ENCODE measurements around the gene ENTPD3.

Gene ENTPD3, protein sequence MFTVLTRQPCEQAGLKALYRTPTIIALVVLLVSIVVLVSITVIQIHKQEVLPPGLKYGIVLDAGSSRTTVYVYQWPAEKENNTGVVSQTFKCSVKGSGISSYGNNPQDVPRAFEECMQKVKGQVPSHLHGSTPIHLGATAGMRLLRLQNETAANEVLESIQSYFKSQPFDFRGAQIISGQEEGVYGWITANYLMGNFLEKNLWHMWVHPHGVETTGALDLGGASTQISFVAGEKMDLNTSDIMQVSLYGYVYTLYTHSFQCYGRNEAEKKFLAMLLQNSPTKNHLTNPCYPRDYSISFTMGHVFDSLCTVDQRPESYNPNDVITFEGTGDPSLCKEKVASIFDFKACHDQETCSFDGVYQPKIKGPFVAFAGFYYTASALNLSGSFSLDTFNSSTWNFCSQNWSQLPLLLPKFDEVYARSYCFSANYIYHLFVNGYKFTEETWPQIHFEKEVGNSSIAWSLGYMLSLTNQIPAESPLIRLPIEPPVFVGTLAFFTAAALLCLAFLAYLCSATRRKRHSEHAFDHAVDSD

DNA sequence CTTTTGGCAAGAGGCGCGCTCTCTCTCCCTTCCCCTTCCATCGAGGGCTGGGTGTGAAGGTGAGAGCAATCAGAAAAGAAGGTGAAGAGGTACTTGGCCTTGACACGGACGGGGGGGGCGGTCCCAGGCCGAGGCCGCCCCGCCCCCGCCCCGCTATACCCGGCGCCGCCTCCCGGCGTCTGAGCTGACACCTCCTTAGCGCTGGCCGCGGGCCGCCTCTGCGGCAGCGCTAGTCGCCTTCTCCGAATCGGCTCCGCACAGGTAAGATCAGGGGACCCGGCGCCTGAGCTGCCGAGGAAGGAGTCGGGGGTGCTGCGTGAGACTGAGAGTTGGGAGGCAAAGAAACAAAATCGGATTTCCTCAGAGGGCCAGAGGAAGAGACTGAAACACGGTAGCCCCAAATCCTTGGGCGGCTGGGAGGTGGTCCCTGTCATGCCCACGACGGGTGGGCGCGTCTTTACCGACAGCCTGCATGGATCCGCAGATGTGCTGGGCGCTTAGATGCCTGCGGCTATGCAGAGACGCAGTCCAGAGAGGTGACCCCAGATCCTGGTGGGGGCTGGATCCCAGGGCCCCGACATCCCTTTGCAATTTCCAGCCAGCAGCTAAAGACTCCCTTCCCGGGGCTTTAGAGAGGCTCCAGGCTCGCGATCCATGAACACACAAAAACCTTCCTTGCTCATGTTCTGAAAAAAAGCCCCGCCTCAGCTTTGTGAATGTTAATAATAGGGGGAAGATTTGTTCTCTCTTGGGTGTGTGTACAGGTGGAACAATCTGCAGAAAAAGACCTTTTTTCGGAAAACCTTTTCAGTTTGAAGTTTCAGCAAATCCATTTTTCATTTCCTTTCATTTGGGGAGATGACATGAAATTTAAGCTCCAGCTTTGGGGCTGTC is at the start of gene ENTPD3:
Gene ENTPD3, plus strand, starts transcription at position 184 of the 894 bp plus-strand sequence. CDS start 874 bp downstream, outside the sequence.
- DNase-seq, result no peak

DNA sequence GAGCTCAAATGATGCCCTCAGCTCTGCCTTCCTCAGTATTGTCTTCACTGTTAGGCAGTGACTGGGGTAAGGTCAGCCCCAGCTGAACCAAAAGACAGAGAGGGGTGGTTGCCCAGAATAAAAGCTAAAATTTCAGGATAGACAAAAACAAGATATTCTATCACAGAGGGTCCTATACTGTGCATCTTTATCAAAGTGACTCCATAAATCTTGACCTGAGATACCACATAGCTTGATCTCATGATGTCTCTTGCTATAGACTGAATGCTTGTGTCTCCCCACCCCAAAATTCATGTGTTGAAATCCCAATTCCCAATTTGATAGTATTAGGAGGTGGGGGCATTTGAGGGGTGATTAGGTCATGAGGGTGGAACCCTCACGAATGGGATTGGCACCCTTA is 47.1 kb upstream of the ENTPD3 start:
- DNase-seq, result no peak

DNA sequence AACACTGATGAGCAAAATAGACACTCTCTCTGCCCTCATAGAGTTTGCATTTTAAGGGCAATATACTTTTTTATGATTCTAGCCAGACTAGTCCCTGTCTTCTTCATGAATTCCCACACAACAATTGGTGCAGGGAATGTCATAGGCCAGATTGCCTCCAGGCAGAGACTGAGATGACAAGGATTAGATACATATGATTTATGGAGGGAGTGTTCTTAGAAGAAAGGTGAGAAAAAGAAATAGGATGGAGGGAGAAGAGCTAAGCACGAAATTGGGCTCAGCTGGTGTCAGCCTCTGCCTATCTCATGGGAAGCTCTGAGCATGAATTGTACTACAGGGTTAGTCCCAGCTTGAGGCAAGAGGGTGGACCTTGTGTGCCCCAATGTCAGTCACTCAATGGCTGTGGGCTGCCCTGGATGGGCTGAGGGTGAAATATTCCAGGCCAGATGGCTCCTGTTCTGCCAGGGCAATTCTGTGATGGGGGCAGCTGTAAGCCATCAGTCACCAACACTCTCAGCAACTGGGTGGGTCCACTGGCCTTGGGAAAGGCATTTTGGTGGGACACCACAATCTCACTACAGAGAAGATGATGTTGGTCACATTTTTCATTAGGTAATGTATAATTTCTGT is 46.3 kb upstream of the ENTPD3 start:
- no peak for DNase-seq

DNA sequence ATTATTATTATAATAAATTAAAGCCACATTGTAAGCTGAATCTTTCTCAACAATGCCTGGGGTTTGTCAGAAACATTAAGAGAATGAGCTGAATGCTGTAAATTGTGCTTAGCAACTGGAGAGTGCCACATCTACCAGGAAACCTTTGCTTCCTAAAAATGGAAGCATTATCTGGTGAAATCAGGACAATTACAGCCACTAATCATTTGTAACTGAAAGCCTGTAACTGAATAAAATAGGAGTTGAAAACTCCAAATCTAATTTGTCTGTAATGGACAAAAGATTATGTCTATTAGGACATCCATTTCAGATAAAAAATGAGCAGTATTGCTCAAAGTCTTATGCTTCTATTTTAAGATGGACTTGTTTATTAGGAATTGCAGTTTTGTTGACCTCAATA is 45.3 kb upstream of the ENTPD3 start:
- no peak for DNase-seq

DNA sequence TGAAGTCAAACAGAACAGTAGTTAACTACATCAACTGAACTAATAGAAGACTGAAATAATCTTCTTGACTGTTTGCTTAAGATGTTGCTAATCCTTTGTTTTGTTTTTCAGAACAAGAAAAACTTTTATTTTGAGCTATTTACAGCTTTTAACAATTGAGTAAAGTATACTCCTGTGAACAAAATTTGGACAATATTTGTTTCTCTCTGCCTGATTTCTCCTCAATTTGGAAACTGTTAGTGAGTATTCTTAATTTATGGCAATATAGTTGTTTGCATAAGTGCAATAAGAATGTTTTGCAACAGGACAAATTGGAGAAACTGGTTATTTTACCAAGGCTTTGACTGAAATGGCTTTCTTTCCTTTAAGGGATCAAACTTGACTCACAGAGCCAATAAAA is 36.5 kb upstream of the ENTPD3 start:
- no peak for DNase-seq

DNA sequence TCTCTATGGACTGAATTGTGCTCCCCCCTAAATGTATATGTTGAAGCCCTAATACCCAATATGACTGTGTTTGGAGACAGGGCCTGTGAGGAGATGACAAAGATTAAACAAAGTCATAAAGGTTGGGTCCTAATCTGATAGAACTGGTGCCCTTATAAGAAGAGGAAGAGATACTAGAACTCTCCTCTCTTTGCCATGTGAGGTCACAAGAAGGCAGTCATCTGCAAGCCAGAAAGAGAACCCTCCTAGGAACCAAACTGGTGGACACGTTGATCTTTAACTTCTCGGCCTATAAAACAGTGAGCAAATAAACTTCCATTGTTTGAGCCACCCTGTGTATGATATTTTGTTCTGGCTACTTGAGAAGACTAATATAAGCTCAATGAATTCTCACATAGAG is 31.6 kb upstream of the ENTPD3 start:
- no peak for DNase-seq

DNA sequence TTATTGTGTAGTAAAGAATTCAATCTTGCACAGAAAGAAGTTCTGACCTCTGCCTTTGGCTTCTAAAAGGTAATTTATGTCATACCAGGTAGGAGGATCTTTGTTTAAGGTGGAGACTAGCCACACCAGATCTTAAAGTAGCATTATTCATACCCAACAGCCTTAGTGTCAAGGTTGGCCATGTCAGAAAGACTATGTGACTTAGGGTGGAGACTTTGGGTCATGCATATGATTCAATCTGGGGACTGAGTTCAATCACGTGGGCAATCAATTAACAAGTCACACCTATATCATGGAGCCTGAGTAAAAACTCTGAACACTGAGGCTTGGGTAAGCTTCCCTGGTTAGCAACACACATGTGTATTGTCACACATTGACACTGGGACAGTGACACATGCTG is 28.5 kb upstream of the ENTPD3 start:
- DNase-seq, result no peak

DNA sequence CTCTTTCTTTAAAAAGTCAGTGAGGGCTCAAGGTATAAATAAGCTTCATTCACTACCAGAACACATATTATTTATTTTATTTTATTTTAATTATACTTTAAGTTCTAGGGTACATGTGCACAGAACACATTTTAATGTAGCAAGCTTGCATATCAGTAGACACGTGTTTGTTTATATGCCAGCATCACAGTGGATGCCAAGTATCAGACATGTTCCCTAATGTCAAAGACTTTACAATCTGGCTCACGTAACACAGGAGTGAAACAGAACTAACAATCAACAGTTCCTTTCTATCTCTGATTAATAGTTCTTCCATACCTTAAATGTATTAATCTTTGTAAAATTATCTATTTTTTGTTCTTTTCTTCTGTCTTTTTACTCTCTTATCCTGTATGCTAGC is 23.3 kb upstream of the ENTPD3 start:
- DNase-seq, result no peak

DNA sequence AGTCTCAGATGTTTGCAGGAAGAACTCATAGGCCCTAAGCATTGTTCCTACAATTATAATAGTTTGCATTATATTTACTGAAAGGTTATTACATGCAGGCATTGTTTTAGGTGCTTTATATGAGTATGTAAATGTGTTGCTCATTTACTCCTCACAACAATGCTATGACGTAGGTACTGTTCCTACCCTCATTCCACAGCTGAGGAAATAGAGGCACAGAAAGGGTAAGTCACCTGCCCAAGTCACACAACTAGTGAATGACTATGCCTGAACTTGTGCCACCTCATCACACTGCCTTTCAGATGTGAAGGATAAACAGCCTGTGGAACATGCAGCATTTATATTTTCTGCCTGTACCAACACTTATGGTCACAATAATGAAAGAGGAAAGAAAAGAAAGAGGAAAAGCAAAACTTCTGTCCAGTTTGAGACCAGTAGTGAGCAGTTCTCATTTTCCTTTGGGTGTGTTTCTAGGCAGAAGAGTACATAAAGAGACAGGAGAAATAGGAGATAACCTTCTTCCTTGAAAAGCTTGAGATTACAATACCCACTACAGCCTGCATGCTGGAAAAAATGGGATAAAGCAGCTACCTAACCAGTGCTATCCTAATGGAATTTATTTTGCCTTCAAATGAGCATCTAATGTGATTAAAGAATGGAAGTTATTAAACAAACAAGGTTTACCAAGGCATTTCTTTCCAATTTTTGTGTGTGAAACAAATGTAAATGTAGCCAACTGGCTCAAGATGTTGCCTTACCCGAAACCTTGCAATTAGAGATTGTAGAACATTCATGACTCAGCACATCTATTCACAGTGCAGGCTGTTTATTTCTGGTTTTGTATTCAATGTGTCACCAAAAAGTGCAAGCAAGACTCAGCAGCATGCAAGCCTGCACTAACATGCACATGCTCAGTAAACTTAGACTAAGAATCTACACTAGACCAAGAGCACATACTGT is 20.5 kb upstream of the ENTPD3 start:
- DNase-seq, result no peak

DNA sequence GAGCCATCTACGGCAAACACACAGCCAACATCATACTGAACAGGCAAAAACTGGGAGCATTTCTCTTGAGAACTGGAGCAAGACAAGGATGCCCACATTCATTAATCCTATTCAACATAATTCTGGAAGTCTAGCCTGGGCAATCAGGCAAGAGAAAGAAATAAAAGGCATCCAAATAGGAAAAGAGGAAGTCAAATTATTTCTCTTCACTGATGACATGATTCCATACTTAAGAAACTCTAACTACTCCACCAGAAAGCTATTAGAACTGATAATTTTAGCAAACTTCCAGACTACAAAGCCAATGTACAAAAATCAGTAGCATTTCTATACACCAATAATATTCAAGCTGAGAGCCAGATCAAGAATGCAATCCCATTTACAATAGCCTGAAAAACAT is 17.3 kb upstream of the ENTPD3 start:
- DNase-seq, result no peak

DNA sequence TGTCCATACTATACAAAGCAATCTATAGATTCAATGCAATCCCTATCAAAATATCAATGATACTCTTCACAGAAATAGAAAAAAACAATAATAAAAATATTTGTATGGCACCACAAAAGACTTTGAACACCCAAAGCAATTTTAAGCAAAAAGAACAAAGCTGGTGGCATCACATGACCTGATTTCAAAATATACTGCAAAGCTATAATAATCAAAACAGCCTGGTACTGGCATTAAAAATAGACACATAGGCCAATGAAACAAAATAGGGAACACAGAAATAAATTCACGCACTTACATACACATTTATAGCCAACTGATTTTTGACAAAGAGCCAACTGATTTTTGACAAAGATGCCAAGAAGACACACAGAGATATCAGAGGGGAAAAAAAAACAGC is 9.2 kb upstream of the ENTPD3 start:
- no peak for DNase-seq

DNA sequence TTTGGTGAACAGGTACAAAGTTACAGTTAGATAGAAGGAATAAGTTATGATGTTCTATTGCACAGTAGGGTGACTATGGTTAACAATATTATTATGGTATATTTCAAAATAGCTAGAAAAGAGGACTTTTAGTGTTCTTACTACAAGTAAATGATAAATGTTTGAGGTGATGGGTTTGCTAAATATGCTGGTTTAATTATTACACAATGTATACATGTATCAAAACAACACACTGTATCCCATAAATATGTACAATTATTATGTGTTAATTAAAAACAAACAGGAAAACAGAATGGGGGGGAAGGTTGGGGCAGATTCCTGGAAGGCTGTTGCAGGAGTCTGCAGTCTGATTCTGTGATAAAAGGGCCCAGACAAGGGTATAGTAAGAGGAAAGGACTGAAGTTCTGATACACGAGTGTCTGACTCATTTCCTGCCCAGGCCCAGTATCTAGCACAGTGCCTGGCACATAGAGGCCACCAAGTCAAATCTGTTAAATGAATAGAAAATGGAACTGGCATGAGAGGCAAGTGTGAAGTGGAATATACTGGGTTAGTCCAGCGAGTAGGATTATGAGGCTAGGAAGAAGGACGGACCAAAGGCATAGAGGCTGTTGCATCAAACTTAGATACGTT is 7.2 kb upstream of the ENTPD3 start:
- DNase-seq, result no peak

DNA sequence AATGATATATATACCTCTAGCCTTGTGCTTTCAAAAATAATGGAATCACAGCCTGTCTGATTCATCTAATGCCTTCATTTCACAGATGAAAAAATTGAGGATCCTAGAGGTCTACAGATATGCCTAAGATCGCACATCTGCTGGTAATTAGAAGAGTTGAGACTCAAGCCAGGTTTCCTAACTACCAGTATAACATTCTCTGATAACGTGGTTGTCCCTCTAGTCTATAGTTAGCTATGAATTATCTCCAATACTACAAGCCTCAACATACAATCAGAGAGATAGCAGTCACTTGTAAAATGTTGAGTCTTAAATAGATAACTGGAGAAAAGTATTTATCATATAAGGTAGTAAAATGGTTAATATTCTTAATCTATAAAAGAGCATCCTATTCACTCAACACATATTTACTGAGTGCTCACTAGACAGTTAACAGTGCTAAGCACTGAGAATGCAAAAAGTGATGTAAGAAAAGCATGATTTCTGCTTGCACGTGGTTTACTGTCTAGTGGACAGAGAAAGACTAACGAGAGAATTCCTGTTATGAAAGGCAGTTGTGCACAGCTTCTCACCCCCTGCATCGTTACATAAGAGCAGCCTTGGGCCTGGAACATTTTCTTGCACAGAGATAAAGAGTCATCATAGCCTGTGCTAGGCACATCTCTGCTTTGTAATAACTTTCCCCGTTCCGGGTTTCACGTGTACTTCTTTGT is 4.9 kb upstream of the ENTPD3 start:
- DNase-seq, result no peak

DNA sequence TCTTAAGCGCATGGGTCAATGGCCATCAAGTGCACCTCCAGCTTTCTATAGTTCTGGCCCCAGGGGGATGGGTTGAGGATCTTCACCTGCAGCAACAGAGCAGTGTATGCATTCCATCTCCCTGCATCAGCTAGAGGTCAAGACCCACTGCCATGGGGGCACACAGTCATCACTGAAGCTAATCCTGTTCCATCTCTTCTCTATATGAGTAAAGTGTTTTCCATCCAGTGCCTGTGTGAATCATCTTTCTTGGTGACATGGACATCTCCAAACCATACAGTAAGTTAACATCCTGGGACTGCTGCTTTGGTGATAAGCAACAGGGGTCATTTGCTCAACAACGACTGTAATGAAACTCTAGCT is 4.4 kb upstream of the ENTPD3 start:
- DNase-seq, result no peak

DNA sequence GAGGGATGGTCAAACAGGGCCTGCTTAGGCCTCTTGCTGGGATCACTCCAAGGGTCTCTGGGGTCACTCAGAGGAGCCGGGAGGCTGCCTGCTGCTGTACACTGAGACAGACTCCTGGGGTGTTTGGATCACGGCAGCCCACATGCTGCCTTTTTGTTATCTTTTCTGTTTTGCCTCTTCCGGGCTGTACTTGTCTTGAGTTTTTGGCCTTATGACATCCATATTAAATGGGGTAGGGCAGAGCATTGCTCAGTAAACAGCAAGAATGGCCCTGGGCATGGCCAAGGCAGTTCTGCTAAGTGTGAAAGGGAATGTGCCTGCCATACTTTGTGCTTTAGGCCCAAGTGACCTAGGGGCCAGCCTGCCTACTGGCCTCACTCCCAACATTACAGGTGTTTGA is 771 bp upstream of the ENTPD3 start:
- no peak for DNase-seq

DNA sequence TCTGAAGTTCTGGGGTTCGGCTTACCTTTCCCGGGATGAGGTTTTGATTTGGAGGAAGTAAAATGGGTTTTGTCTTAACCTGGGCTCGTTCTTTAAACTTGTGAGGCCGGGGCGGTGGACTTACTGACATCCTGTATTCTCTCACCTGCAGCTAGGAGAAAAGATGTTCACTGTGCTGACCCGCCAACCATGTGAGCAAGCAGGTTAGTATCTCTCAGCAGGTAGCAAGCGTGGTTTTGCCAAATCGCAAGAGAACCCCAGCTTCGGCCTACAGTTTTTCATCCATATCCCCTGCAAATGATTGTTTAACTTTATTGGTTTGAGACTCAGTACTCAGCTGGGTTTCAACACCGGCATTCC is 891 bp downstream of the ENTPD3 start:
- no peak for DNase-seq

DNA sequence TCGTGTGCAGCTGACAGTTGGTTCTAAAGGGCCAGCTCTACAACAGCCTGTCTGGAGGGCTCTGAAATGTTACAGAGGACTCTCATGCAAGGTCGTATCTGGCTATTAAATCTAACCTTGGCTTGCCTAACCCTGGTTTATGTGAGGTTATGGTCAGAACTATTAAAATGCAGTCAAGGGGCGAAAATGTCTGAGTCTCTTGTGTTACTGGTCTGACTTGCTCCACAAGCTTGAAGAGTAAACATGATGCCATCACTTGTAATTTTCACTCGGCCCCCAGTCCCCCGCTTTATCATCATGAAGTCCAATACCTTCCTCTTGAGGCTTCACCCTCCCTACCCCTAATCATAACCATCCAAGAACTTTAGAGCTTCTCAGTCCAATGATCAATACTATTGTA is 9.4 kb downstream of the ENTPD3 start:
- DNase-seq, result no peak

DNA sequence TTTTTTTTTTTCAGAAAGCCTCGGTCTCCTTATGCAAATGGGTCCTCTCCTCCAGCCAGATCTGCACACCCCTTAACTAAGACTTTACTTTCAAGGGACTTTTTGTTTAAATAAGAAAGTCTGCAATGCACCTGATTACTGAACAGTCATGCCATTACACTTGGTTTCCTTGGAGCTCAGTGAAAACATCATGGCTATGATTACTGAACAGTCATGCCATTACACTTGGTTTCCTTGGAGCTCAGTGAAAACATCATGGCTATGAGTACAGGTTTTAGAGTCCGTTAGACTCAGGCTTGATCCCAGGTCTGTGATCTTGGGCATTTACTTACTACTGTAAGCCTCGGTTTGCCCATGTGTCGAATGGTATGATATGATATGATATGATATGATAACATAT is 10.1 kb downstream of the ENTPD3 start:
- no peak for DNase-seq

DNA sequence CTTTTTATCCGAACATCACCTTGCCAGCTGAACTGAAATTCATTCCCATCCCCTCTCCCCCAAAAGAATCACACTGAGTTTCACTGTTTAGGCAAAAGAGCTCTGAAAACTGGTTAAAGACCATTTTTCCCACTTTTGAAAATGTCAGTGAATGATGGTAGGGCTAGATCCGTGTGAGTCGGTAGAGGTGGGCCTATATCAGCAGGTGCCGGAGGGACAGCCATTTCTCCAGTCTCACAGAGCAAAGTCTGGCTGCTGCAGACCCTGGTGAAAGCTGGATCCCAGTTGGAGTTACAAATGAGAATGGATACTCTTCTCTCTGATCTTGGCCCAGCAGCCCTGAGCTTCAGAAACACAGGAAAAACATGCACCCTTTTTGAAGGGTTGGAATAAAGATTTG is 10.9 kb downstream of the ENTPD3 start:
- DNase-seq, result no peak

DNA sequence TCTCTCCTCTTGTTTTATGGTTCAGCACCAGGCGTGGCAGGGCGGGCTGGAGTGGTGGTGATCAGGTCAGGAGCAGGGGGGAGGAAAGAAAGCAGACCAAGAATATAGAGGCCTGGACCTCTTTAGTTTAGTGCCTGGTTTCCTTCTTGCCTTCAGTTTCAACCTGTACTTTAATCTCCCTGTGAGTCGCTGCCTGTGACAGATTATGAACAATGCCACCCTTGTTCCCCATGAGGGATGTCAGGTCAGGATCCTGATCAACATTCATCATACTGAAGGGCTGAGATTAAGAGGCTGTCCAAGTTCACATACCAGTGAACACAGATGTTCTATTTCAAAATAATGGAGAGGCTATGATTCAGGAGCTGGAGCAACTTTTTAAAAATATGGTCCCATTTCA is 11.4 kb downstream of the ENTPD3 start:
- DNase-seq, result no peak

DNA sequence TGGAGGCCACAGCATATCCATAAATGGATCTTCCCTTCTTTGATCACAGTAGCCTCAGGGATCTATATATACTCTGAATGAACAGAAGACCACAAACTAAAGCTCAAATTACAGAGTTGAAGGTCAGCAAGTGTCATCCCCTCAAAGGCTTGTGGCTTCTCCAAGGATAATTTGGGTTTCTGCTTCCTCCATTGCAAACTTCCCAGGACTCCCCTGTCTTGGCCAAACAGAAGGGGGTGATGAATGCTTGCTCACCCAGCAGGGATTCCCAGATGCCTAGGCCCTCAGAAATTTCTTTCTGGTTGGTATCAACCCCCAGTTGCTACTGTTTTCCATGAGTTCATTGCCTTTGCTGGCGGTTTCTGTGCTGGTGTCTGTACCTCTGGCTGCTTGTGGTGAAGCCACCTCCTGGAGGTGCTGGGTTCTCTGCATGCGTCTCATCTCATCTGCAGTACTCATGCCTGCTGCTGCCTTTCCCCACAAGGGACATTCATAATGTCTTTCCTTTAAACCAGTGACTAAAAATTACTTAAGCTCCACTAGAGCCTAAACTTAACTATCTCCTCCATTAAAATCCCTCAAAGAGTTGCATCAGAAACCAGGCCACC is 17.7 kb downstream of the ENTPD3 start:
- no peak for DNase-seq
